Left ventricle myocardium inferior (tissue), 1 donor: ENCODE data around the gene ZNF385D. TPM values are rescaled to one million over a fixed set of nuclear protein-coding genes. Genes with fewer than 3 reads are reported as not detected.

Source experiments
- DNase-seq: peaks from one replicate; pipeline ENCODE4 v3.0.0-alpha.2; 2020
- H3K27ac ChIP-seq: fragments of 200-600 bp; replicated peaks from 2 replicates; pipeline ENCODE4 v1.8.0; 2021
- H3K27me3 ChIP-seq: fragments of 200-600 bp; 2 replicates; pipeline ENCODE4 v1.8.0; 2021; ENCODE audit warnings: low read depth
- H3K36me3 ChIP-seq: fragments of 200-600 bp; 2 replicates; pipeline ENCODE4 v1.8.0; 2021
- H3K4me1 ChIP-seq: fragments of 200-600 bp; 2 replicates; pipeline ENCODE4 v1.8.0; 2021
- H3K4me3 ChIP-seq: fragments of 200-600 bp; 2 replicates; pipeline ENCODE4 v1.8.0; 2021; ENCODE audit warnings: mild to moderate bottlenecking, moderate library complexity
- H3K9me3 ChIP-seq: fragments of 200-600 bp; replicated peaks from 2 replicates; pipeline ENCODE4 v1.8.0; 2021
- intact Hi-C: fragments of 100-400 bp; cut with micrococcal nuclease; formaldehyde crosslinking; loops from one replicate; pipeline ENCODE4 v1.11.0; 2022
- total RNA-seq: library from RNA; stranded (reverse); fragmentation: NEBNext Ultra II Directional; extraction: Animal tissue kit (Norgen Biotek cat#: 25700); gene quantifications from one replicate; pipeline ENCODE4 v1.2.1, GENCODE V29; 2021
- TF ChIP-seq, protein P1 (sequence below): fragments of 200-600 bp; IDR thresholded peaks from 2 replicates; pipeline ENCODE4 v1.8.0; 2021; ENCODE audit warnings: antibody characterized with exemption, mild to moderate bottlenecking, borderline replicate concordance
- donor health status: DM: no; HTN: yes; CAD: no; lungs with severe emphysema.

Gene ZNF385D
- total RNA-seq, 1 donor from 2014 or later, result 2.3 TPM

- H3K27me3 ChIP-seq, result no peaks in the 10 kb centered on the region
- intact Hi-C loops, result no loop called here
- TF ChIP-seq, protein P1, sequence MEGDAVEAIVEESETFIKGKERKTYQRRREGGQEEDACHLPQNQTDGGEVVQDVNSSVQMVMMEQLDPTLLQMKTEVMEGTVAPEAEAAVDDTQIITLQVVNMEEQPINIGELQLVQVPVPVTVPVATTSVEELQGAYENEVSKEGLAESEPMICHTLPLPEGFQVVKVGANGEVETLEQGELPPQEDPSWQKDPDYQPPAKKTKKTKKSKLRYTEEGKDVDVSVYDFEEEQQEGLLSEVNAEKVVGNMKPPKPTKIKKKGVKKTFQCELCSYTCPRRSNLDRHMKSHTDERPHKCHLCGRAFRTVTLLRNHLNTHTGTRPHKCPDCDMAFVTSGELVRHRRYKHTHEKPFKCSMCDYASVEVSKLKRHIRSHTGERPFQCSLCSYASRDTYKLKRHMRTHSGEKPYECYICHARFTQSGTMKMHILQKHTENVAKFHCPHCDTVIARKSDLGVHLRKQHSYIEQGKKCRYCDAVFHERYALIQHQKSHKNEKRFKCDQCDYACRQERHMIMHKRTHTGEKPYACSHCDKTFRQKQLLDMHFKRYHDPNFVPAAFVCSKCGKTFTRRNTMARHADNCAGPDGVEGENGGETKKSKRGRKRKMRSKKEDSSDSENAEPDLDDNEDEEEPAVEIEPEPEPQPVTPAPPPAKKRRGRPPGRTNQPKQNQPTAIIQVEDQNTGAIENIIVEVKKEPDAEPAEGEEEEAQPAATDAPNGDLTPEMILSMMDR, result no peak
- no peak for DNase-seq
- no peaks in the 10 kb centered on the region for H3K9me3 ChIP-seq
- H3K27ac ChIP-seq, result no peak overlapping the region
- no peak overlapping the region for H3K4me3 ChIP-seq
- no peaks in the 10 kb centered on the region for H3K36me3 ChIP-seq
- no peaks in the 10 kb centered on the region for H3K4me1 ChIP-seq
These were observed 373.8 kb downstream of the ZNF385D start for GRCh38 chr3:21377071-21377769.

DNA sequence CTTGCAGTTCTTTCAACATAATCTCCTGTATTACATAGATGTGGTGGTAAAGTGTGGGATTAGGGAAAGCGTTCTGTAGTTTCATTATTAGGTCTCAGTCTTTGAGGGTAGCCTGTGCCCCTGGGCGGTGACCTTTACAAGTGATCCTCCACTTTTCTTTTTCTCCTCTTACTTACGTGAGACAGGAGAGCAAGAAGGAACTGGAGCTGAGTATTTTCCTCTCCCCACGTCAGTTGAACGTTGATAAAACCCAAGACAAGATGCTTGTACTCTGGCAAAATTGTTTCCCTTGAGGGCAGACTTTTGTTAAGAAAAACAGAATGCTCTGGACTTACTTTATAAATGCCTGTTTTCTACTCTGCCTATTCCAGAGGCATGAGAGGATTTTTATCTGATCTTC lies 378.7 kb downstream of the ZNF385D start:
- TF ChIP-seq, protein P1, result no peak
- Histone ChIP-seq H3K27me3 (no peaks in the 10 kb centered on the region), H3K36me3 (no peaks in the 10 kb centered on the region), H3K9me3 (peaks cover 13% of the 10 kb centered on the region), H3K4me1 (no peaks in the 10 kb centered on the region), H3K27ac (no peak overlapping the region), H3K4me3 (no peak overlapping the region)
- intact Hi-C loops, result no loop called here
- no peak for DNase-seq
